Inflammatory macrophage treated with lipopolysaccharide for 1 hour (primary cell): Measurements from ENCODE around the gene EPHB1.
"Not testable (repeated sequence)": the region's sequence is repeated elsewhere in the genome, so short reads cannot be mapped to it uniquely, and the experiment has no call there.

ENCODE experiments used
- DNase-seq, 2 donors: peaks; one replicate each; pipeline ENCODE4 v3.0.0-alpha.2; 2020 to 2022

The EPHB1 gene

GRCh38 chr3:134965865-134966481 is 170.9 kb downstream of the EPHB1 start:
- no peak for DNase-seq

DNA sequence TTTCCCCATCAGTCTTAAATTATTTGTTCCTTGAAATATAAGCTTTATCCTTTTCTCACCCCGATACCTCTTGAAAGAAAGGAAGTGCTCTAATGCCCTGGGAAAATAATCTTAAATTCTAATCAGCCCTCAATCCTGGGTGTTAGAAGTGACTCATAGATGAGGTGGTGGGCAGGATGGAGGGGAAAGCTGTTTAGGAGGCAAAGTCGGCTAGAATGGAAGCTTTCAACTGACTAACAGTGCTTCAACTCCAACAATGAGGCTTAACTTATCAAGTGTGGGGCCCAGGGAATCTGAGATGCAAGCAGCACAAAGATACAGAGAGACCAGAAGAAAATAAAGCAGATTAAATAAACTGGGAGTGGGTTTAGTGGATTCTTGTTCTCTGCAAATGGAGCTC is 175.8 kb downstream of the EPHB1 start:
- DNase-seq = no peak

GRCh38 chr3:134971306-134971705 is 176.2 kb downstream of the EPHB1 start:
- no peak for DNase-seq

DNA sequence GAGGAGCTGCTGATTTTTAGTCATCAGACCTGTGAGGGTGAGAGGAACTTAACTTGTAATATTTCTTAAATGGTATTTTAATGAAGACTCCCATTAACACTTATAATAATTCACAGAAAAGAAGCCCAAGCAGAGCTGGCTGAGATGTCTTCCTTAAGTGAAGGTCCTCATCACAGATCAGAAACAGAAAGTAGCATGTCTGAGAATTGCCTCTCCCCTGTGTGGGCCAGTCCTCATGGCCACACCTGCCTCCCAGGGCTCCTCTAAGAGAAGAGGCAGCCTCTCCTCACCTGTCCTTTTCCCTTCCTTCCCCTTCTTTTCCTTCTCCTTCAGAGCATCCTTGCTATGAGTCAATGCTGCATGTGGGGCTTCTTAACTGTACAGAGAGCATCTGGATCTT is 176.8 kb downstream of the EPHB1 start:
- not testable (repeated sequence) for DNase-seq

DNA sequence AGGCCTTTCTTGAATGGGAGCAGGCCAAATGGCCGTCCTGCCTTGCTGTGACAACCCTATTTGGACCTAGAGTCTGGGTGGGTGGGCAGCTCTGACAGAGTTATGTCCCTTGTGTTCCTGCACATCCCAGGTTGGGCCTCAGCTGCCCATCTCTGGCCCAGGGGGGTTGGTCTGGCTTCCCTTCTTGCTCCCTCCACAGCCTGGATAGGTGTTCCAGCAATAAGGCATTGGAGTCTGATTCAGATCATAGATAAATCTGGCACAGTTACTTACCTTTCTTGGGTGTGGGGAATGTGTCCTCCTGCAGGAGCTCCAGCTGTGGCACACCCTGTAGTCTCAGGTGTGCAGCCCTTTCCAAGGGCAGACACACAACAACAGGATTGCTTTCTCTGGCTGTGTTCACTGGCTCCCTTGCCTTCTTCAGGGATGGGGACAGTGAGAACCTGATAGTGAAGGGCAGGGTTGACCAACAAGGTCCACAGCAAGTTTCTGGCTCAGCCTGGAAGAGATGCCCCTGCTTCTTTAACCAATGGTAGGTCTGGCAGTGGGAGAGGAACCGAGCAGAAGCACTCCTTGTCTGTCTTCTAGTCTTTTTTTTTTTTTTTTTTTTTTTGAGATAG is 177.9 kb downstream of the EPHB1 start:
- DNase-seq = no peak

DNA sequence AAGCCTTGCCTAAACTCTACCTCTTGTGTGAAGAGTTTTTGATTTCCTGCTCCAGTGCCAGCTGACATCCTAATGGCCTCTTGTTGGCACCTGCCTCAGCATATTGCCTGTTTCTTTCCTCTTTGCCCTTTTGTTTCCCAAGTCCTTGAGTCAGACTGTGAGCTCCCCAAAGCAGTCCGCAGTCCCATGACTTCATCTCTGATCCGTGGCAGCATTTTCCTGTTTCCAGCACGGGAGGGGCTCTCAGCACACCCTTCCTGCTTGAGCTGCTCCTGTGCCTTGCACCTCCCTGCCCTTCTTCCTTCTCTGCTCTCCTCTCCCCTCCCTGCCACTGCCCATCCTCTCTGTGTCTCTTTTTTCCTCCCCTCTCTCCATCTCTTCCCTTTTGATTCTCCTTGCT is 179.6 kb downstream of the EPHB1 start:
- DNase-seq = no peak

DNA sequence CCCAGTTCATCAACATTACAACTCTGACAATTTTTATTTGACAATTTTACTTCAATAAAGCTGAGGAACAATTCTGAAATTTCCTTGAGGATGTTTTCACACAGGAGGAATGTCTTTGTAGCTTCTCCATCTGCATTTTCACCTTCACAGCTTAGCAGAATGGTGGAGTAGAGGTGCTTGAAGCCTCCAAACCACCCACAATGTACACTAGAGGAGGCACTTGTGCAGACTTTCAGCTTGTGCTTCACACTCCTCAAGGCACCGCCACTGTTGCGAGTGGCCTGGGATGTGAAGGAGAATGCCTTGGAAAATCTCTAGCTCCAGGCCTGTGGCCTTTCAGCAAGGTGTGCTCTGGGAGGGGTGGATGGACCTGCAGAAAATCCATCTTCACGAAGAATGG is 181.9 kb downstream of the EPHB1 start:
- DNase-seq = no peak

DNA sequence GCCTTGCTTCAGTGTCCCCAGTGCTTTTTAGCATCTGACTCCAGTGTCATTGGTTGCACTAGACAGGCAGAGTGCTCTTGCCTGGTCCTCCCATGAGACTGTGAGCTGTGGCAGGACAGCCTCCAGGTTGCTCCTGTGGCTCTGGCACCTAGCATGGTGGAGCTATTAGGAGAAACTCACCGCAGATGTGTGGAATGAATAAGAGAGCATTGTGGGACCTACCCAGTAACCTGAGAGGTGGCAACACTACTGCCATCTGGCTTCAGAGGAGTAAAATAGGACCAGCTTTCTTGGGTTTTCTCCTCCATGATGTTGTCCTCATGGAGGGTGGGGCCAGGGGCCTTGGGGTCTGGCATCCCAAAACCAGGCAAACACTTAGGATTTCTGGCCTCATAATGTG is 183.6 kb downstream of the EPHB1 start:
- DNase-seq = no peak

- DNase-seq = no peak
These were observed 191.0 kb downstream of the EPHB1 start for GRCh38 chr3:134985864-134986715.

DNA sequence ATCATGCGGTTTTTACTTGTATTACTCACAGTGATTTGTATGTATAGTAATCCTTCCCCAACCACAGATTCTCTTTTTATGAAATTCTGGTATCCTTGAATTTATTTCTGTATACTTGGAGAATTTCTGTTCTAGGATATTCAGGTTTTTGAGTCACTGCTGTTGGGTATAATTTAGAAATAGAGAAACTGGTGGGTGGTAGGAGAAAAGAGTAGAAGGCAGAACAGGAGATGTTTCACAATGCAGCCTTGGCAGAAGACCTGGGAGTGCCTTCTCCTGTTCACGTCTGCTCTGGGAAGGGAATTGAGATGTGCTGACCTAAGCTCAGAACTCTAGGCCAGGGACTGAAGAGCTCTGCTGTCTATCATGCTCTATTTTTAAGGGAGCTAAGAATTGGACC is 193.6 kb downstream of the EPHB1 start:
- no peak for DNase-seq

GRCh38 chr3:134991003-134991402 is 195.9 kb downstream of the EPHB1 start:
- no peak for DNase-seq

DNA sequence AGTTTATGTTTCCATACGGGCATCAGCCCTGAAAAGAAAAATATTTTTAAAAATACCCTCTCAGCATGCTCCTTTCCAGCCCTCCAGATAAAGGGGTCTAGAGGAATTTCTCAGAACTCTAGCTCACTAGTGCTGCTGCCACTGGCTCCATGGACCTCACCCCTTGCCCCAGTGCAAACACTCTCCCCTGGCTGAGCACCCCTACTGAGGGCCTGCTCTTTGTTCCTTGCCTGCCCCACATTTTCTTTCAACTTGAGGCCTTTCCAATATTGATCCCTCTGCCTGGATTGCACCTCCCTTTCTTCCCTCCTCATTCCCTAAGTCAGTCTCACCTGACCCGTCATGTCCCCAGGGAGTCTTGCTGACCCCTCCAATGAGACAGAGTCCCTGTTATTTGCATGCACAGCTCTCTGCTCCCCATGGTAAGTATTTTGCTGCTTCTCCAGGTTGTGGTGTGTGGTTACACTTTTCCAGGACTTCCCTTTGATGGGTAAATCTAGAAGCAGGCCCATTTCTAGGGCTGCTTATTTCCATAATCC is 196.5 kb downstream of the EPHB1 start:
- DNase-seq = no peak

DNA sequence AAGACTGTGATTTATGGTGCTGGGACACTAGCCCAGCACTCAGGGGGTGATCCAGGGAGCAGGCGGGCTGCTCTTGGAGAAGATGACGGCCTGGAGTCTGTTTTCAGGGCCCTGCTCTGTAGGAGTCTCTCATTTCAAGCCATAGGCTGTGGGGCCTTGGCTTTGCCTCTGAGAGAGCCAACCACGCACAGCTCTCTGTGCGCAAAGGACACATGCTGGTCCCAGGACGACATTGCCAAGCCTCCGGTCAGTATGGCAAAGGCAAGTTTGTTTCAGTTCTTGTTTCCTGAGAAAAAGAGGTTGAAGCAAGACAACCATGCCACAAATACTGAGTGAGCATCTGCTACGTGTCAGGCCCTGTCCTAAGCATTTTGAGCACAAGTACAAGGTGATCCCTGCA is 197.1 kb downstream of the EPHB1 start:
- no peak for DNase-seq

GRCh38 chr3:134992586-134992985 is 197.5 kb downstream of the EPHB1 start:
- DNase-seq = no peak

DNA sequence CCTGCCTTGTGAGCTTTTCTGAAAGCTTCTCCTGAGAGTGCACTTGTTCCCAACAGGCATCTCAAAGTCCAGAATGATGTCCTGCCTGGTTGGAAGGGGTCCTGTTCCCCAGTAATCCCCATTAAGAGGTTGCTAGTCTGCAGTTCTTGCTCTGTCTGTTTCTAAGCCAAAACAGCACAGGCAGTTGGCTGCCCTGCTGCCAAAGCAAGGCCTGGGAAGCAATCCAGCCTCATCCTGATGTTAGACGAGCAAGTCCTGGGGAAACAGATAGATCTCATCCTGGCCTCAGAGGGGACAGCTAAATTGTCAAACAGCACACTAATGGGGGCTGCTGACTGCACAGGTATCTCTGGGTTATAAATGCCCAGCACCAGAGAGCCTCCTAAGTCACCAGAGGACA is 198.0 kb downstream of the EPHB1 start:
- no peak for DNase-seq

GRCh38 chr3:134998158-134998557 is 203.1 kb downstream of the EPHB1 start:
- no peak for DNase-seq

GRCh38 chr3:134998855-134999254 is 203.8 kb downstream of the EPHB1 start:
- DNase-seq = no peak

DNA sequence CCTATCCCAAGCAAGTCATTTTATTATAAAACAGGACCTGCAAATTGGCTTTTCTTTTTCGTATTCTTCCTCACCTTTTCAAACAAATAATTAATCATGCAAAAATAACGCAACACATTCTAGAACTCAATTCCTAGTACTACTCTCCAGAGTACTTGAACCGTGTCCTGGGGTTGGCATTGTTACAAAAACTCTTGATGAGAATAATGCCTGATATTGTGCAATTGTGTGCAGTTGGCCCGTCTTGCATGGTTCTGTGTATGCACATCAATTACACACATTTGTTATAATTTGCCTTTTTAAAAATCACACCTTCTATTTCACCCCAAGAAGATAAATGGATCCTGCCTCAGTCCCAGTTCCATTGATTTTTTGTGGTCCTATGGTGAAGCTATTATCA is 205.4 kb downstream of the EPHB1 start:
- DNase-seq = no peak

- not testable (repeated sequence) for DNase-seq
These were observed 210.6 kb downstream of the EPHB1 start for GRCh38 chr3:135005616-135006015.

- DNase-seq = no peak
These were observed 212.5 kb downstream of the EPHB1 start for GRCh38 chr3:135007607-135008006.

DNA sequence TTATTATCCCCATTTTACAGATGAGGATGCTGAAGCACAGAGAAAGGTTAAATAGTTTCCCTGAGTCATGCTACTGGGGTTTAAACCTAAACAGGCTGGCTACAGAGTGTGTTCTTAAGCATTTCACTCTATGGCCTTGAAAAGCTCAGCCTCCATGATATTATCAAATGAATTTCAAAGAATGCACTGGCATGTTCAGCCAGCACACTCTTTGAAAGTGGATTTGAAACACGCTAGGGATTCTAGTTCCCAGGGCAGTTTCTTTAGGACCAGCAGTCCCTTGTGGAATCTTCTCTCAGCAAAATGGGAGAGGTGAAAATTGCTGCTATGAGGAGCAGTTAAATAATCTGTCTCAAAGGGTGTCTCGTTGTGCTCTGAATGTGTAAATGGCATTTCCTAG is 213.3 kb downstream of the EPHB1 start:
- no peak for DNase-seq

DNA sequence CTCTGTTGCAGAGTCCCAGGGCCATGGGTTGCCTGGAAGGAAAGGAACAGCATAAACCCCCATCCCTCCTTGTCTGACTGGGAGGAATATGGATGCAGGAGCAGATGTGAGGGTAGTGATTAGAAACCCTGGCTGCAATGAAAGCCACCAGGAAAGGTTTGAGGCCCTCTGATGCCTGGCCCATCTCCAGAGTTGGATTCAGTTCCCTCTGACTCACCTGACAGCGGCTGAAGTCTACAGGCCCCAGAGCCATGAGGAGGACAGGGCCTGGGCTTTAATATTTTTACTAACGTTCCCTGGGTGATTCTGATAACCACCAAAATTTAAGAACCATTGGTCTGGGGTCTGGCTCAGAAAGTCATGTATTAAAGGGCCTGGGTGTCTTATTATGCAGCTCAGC is 214.0 kb downstream of the EPHB1 start:
- DNase-seq = no peak

DNA sequence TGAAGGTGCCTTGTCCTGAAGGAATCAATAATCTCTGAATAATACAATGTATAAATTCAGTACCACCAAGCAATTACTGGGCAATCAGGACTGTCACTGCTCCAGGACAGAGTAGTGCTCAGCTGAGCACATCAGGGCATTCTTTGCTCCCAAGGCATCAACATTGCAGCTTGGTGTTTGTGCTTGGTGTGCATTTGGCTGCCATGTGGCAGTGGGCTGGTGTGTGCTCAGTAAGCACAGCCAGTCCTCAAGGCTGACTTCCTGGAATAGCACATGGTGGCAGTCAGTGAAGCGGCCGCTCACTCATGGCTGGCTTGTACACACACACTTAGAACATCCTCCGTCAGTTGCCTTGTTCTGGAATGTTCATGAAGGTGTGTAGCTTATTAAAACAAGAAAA is 217.0 kb downstream of the EPHB1 start:
- no peak for DNase-seq

DNA sequence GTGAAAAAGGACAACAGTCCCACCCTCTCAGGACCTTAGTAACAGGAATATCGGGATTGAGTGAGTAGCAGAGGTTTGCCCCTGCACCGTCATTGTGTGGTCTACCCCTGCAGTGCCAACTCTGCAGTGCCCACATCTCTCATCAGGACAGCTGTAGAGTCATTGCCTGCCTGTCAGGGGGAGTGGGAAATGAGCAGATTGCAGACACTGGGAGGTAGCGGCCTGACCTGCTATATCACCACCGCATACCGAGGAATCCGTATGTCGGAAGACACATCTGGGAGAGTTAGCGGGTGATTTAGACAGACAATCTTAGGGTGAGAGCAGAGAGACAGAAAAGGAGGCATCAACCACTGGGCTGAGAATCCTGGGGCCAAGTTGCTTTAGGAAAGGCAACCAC is 218.1 kb downstream of the EPHB1 start:
- DNase-seq = no peak
